Amniotic stem cell (primary cell): ENCODE data around the gene TARP.
A peak's percentile ranks its signal among the peaks of the same experiment; 100 is the strongest.

Experiments
- DNase-seq: peaks from one replicate; lab custom pipeline; 2025; lab: John Stamatoyannopoulos, UW

The TARP gene

GRCh38 chr7:38215735-38216670 is 57.4 kb downstream of the TARP start:
- DNase-seq, result peak; percentile 86

DNA sequence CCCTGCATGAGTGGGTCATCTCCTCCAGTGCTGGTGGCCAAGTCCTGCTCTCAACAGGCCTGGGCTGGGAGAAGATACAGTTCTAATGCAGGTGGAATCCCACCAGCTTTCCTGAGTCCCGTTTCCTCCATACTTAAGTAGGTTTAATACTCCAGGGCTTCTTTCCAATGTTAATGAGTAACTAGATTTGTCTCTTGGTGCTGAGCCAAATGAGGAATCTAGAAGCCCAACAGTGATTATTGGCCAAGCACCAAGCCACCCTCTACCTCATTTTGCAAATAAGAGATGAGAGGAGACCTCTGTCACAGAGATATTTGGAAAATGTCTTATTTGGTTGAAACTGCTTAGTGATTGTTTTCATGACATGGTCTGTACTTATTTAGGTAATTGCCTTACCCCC is 58.3 kb downstream of the TARP start:
- no peak for DNase-seq

- no peak for DNase-seq
Measured at GRCh38 chr7:38211940-38212339, 61.5 kb downstream of the TARP start.

DNA sequence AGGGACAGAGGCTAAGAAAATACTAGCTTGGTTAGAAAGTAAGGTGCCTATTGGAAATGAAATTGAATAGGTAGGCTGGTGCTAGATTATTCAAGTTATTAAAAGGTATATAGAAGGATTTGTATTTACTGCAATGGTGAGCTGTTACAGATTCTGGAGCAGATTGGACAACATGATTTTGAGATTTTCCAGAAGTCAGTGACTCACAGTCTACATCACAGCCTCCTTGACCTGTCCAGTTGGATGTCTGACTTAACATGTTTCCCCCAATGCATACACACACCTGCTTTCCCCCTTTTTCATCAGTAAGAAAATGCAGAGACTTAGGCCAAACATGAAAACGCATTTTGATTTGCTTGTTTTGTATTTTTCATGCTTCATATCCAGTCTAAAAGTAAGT is 62.0 kb downstream of the TARP start:
- no peak for DNase-seq
